HS-27A (cell line): ENCODE results near the gene URB1.
A peak's percentile ranks its signal among the peaks of the same experiment; 100 is the strongest.
"Not testable (repeated sequence)": the region's sequence is repeated elsewhere in the genome, so short reads cannot be mapped to it uniquely, and the experiment has no call there.

Experiments used
- DNase-seq: peaks from one replicate; pipeline ENCODE4 v3.0.0-alpha.2; 2012; ENCODE audit warnings: low read depth, missing footprints

Gene URB1

DNA sequence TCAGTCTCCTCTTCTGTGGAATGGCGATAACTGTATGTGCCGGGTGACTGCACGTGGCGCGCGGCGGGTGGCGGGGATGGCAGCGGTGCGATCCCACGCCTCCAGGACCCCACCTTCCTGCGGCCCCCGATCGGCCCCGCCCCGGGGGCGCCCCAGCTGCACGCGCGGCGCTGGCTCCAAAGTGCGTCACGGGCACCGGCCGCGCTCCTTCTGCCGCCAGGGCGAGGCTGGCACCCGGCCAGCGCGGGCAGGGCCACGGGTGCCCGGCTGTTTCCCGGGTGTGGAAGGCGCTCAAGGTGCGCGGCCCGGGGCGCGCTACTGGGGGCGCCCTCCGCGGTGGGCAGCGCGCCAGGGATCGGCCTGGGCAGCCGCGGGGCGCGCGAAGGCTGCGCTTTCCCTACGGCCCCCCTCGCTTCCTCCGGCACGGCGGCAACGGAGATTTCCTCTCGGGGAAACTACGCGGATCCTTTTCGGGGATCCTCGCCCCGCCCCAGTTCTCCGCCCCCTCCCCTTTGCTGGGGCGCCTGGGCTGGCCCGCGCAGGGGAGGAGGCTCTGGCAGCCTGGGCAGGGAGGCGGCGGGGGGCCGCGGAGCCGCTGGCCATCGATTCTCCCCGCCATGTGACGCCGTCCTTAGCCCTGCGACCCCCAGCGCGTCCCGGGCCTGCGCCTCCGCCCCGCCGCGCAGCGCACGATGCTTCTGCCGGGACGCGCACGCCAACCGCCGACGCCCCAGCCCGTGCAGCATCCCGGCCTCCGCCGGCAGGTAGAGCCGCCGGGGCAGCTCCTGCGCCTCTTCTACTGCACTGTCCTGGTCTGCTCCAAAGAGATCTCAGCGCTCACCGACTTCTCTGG is 19.6 kb upstream of the URB1 start, which contains the start of gene EVA1C:
Gene EVA1C (plus strand): TSS at position 545 of the 853 bp plus-strand sequence. CDS start 148 bp downstream, at position 693.
- no peak for DNase-seq

DNA sequence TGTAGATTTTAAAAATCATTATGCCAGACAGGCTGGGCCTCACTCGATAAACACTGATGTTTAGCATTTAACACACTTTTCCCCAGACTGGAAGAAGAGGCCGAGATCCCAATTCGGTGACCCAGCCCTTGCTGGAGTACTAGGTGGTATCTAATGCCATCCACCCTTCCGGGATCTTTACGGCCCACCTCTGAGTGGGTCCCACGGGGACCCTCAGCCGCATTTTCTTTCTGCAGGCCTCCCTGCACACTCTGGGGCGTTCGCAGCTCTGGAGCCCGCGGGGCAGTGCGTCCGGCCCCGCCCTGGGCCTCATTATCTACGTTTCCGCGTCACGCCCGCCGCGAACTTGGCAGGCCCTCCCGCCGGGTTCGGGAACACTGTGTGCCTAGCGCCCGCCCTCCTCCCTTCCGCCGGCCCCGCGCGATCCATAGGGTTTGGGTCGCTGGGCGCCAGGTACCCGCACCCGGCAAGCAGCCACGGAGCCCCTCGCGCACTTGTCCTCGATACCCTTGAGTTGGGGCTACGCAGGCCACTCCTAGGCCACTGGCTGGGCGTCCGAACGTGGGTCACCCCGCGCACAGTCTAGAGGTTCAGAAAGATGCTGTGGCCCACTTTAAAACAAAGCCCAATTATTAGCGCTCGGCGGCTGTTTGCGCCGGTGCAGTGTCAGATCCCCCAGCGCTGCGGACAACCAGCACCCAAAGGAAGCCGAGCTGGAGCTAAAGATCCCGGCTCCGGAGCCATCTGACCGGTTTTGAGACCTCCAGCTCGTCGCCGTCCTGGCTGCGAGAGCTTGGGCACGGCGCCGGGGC is 18.7 kb upstream of the URB1 start:
- DNase-seq, result no peak

DNA sequence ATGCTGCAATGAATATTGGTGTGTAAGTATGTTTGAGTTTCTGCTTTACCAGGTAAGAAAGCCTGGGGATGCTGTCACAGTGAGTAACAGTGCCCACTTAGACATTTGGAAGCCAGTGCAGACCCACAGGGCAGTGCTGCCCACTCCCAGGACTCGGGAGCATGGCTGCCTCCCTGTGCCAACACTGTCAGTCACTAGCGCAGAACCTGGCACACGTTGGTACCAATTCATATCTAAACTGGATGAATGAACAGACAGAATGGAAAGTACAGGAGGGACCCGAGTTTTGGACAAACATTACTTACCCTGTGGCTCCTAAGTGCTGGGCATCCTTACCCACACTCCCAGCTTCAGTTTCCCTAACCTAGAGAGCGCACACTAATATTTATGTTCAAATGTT is 18.1 kb upstream of the URB1 start:
- no peak for DNase-seq

DNA sequence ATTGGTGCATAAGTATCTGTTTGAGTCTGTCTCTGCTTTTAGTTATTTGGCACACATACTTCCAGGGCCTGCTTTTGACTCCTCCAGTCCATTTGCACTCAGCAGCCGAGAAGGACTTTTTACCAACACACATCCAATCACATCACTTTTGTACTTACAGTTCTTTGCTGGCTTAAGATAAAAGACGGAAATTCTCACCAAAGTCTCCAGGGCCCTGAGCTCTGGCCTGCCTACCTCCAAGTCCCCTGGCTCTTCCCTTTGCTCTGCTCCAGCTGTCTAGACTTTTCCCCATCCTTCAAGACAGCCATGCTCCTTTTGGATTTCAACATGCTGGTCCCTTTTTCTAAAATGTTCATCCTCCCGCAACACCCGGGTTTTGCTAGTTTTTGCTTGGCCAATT is 17.5 kb upstream of the URB1 start:
- DNase-seq, result no peak

DNA sequence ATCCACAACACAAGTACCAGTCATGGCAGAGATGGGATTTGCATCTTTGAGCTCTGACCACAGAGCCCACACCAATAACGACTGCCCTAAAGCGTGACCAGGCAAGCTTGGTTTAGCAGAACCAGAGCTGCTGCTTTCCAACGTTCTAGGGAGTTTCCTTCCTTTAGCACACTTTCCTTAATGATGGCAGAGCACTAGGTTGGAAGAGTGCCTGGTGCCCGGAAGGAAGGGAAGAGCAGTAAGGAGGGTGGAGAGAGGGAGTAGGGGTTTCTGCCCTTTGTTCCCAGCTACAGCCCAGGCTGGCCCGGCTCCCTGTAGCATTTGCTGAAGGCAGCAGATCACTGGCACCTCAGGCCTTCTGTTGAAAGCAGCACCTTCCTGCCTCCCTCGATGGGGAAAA is 13.6 kb upstream of the URB1 start:
- no peak for DNase-seq

DNA sequence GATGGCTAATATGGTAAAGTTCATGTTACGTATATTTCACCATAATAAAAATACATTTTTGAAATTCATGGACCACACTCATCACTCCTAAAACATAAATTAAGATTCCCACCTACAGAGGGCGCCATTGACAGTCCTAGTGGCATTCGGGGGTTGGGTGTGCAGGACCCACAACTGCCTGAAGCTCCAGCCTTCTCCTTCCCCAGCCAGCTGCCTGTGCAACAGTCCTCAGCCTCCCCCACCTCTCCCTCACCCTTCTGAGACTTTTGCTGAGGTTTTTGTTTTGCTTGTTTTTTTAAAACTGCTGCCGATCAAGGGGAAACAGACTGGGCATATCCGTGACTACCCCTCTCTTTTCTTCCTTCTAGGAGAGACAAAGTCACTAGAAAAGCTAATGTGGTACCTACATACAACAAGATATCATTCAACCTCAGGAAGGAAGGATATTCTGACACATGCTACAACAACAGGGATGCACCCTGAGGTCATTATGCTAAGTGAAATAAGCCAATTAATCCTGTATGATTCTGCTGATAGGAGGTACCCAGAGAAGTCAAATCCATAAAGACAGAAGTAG is 10.5 kb upstream of the URB1 start:
- DNase-seq, result no peak

DNA sequence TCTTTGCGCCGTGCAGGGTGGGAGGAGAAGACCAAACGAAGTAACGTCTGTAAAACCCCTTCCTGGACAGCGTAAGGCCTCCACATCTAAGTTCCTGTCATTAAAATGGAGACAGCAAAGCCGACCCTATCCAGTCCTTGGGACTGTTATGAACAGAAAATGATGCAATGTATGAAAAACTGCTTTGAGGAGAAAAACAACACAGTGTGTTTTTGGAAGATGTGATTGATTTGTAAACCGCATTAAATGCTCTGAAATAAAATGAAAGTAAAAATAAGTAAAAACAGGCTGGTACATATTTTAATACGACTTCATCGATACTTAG is 827 bp upstream of the URB1 start:
- no peak for DNase-seq

DNA sequence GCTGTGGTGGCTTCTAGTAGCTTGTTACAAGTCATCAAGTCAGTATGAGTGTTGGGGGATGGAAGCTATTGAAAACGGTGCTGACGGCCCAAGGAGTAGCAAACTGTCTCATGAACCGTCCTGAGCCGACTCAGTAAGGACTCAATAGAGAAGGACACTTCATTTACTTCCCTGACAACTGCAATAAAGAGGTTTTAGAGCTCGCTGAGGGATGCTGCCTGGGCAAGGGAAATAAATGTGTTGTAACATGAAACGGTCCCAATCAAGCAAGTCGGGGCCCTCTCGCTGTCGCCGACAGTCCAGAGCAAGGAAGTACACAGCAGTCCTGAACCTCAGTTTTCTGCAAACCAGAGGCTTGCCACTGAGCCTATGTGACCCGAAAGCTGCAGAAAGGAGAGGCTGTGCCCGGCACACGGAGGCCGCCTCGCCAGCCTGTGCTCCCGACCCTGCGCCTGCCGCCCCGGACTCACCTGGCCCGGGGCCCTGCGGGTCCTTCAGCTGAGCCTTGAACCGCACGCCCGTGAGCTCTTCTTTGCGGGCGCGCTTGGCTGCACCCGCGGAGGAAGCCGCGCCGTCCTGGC is 423 bp downstream of the URB1 start:
- DNase-seq, result no peak

DNA sequence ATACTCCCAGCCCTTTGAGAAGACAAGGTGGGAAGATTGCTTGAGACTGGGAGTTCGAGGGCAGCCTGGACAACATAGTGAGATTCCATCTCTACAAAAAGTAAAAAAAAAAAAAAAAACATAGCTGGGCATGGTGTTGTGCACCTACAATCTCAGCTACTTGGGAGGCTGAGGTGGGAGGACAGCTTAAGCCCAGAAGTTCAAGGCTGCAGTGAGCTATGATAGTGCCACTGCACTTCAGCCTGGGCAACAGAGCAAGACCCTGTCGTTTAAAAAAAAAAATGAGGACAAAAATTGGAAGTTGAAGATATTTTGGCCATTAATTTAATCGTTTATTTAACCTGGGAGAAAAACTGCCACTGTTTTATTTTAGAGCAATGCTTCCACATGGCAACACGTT is 1.1 kb downstream of the URB1 start:
- DNase-seq, result no peak

DNA sequence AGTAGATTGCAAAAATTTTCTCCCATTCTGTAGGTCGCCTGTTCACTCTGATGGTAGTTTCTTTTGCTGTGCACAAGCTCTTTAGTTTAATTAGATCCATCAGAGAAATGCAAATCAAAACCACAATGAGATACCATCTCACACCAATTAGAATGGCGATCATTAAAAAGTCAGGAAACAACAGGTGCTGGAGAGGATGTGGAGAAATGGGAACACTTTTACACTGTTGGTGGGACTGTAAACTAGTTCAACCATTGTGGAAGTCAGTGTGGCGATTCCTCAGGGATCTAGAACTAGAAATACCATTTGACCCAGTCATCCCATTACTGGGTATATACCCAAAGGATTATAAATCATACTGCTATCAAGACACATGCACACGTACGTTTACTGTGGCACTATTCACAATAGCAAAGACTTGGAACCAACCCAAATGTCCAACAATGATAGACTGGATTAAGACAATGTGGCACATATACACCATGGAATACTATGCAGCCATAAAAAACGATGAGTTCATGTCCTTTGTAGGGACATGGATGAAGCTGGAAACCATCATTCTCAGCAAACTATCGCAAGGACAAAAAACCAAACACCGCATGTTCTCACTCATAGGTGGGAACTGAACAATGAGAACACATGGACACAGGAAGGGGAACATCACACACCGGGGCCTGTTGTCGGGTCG is 2.1 kb downstream of the URB1 start:
- DNase-seq, result not testable (repeated sequence)

DNA sequence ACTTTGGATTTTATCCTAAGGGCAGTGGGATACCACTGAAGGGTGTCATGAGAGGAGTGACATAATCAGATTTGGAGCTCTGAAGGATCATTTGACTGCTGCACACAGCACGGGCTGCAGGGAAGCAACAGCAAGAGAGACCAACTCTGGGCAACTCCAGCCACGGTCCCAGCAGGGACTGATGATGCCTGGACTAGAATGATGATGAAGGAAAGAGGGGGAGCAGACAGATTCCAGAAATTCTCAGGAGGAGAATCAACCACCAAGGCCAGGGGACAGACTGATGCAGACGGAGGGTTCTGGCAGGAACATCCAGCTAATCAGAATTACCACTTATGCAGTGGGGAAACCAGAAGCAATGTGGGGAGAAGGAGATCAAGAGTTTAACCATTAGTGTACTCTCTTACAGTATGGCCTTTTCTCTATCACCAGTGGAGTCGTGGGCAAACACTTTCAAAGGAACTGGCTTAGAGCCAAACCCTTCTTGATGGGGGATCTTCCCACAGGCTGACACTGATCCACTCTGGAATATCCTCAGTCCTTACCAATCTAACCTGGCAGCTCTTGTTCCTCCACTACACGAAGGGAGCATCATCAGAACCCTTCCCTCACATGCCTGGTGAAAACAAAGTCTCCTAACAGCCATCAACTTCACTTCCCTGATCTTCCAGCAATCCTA is 3.3 kb downstream of the URB1 start:
- DNase-seq, result no peak

DNA sequence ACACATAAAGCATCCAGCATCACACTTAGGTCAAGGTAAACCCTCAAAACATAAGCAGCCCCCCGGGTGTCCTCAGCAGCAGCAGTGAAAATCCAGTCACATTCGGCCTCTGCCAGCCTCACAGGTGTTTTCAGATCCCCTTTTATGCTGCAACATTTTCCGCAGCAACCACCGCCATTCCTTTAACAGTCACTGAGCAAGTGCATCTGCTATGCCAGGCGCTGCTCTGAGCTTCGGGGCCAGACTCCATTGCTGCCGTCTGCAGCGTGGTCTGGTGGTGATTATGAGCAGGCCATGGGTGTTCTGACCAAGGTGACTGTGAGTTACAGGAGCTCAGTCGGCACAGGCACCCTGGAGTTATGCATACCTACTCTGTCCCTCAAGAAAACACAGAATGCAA is 4.5 kb downstream of the URB1 start:
- DNase-seq, result no peak

DNA sequence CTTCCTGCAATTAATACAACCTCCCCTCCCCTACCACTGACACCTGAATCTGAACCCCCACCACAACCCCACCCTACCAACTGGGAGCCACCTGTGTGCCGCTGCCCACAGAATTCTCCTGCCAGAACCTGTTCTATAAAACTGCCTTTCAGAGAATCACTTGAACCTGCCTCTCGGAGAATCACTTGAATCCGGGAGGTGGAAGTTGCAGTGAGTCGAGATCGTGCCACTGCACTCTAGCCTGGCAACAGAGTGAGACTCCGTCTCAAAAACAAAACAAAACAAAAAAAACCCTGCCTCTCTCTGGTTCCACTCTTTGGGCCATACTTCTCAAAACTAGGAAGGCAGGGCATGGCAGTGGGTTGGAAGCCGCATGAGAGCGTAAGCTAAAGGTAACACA is 5.7 kb downstream of the URB1 start:
- DNase-seq, result no peak

DNA sequence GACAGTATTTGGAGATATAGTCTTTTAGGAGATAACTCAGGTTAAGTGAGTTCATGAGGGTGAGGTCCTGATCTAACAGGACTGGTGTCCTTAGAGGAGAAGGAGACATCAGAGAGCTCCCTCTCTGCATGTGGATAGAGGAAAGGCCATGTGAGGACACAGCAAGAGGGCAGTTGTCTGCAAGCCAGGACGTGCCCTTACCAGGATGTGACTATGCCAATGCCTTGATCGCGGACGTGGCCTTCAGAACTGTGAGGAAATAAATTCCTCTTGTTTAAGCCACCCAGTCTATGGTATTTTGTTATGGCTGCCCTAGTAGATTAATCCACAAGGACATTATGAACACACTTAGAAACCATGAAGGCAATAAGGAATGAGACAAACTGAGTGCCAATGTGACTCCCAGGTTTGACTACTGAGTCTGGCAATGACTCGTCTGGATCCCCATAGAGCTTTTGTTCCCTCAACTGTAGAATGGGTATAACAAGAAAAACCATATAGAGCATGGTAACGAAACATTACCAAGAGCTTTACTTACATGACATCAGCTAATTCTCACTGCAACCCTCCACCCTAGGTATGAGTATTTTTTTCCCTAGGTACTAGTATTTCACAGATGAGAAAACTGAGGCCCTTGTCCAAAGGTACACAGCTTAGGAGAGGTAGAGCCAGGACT is 6.5 kb downstream of the URB1 start:
- DNase-seq, result no peak

DNA sequence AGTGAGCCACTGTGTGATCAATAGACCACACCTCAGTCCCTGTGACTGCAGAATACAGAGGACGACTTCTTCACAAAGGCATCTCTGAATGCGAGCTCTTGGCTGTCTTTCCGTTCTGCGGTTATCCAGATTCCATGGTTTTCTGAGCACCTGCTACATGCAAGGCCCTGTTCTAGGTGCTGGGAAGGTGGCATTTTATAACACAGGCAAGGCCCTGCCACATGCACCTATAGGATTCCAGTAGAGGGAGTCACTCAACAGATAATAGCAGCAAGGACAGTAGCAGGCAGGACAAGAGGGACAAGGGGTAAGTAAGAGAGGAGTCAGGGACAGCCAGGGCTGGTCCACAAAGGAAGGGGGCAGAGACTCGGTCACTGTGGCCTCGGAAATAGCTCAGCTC is 9.0 kb downstream of the URB1 start:
- no peak for DNase-seq

DNA sequence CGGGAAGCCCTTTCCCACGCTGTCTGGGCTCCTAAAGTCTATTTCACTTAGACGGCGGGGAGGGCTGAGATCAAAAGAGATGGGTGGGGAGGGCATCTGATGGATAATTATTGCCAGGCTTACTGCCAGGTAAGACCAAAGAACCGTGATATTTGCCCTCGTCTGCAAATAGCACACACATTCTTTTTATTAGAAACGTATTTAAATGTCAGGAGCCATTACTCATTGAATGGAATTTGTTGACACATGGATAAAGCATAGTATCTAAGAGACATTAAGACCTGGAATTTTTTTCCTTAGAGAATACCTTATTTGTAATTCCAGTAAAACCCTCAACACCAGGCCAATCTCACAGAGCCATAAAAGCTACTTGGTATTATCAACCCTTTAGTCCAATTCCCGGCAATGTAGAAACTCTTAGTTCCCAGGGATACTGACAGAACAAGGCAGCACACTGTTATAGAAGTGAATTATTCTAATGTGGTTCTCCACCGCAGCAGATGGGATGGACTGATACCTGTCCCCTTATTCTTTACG is 10.6 kb downstream of the URB1 start:
- peak; percentile 22 for DNase-seq

DNA sequence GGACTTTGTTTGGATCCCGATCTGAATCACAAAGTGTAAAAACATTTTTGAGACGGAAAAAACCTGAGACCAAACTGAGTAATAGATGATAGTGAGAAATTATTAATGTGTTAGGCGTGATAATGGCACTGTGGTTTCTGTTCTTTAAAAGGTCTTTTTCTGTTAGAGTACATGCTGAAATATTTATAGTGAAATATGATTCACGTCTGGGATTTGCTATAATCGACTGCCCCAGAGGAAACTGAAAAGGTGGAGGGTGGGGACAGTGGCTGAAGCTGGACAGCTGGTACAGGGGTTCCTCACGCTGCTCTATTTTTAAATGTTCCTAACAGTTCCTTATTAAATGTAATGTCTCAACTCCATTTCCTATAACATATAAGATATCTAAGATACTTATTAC is 11.2 kb downstream of the URB1 start:
- no peak for DNase-seq

DNA sequence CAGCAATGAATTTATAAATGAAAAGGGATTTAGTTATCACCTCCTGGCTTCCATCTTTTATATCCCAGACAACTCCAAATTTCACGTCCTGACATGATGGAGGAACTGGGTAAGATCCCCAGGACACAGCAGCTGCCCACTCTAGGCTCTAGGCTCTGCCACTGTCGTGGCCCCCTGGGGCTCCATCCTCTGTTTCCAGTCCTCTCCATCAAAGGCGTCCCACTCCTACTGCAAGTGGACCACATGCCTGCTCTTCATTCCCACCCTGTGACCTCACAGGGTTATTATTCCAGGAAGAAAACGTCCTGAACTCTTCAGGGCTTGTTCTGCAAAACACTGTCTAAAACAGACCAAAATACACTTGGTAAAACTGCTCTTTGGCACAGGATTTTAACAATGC is 11.9 kb downstream of the URB1 start:
- DNase-seq, result no peak

DNA sequence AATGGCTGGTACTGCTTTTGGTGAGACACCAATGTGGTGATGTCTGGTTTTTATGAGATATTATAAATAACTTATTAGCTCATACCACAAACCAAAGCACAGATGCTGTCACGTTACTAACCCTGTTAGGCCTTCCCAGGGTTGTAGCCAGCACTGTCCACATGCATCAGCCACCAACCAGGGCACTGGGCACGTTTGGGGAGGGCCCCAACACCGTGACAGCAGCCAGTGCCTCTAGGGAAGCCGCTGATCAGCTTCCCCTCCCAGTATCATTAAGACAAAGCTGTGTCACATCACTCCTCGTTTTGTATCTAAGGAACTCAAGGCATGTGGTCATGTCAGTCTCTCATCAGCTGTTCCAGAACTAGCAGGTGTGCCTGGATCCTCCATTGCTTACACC is 13.9 kb downstream of the URB1 start:
- no peak for DNase-seq

DNA sequence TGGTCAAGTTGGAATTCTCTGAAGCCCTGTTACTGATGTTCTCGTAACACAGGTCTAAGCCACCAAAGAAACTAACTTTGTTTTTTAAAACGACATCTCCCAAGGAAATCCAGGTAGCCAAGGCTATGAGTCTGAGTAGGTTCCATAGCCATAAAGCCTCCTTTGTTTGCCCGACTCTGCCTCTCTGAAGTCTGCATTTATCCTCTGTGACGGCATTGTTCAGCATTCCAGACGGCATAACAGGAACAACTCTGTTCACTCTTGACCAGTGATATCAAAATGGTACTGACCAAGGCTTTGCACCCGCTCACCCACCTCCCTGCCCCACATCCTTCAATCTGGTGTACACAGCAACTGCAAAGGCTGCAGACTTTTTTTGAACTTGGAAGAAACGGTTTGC is 14.8 kb downstream of the URB1 start:
- no peak for DNase-seq

DNA sequence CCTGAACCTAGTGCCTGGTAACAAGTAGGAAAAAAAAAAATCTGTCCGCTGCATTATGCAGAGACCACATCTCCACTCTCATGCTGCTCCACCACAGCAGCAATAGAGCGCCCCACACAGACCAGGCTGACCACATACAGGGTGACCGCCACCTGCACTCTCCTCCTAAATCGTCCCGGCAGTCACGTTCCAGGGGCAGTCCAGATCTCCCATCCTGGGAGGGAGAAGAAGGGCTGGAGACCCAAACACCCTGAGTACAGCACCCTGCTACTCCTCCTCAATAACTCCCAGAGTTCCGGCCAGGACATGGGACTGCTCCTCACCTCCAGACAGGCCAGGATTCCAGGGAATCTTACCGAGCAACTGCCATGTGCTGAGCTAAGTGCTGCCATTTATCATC is 15.3 kb downstream of the URB1 start:
- no peak for DNase-seq
